Erythroblast (primary cell): ENCODE results near the gene NOL9.

Experiments
- GATA1 ChIP-seq: IDR thresholded peaks from 2 replicates; pipeline ENCODE4 v1.6.1; 2011; ENCODE audit warnings: low read depth, mild to moderate bottlenecking, control low read depth, low read length, moderate library complexity
- POLR2A ChIP-seq: IDR thresholded peaks from 2 replicates; pipeline ENCODE4 v1.6.1; 2011; ENCODE audit warnings: mild to moderate bottlenecking, low read length

DNA sequence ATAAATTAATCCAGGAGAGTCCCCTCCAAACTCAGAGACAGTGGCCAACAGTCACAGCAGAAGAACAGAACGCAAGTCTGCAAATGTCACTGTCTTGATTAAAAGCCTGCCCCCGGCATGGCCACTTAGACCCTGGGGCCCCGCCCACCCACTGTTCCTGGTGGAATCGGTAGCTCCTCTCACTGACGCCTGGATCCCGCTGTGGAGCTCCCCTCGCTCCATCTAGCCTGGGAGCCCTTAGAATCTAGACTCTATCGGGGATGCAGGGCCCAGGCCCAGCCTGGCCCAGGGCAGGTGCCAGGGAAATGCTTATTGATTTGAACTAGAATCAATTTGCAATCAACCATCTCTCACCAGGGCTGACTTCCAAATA, 41.4 kb downstream of the NOL9 start:
- no peak for TF ChIP-seq POLR2A
- no peak for TF ChIP-seq GATA1
